ENCODE measurements around the gene LRP1B. TPM values are rescaled to one million over a fixed set of nuclear protein-coding genes. Genes with fewer than 3 reads are reported as not detected.
"Not testable (repeated sequence)": the region's sequence is repeated elsewhere in the genome, so short reads cannot be mapped to it uniquely, and the experiment has no call there.

LRP1B gene
- polyA plus RNA-seq, 3 donors: 0.77 to 1.1 (median 1.1) TPM

- DNase-seq (ENCODE audit: extremely low read depth in 1 of 11, low read depth in 9 of 11, low spot score in 4 of 11): no peak
These were observed 935.7 kb downstream of the LRP1B start for GRCh38 chr2:141195087-141195486.

DNA sequence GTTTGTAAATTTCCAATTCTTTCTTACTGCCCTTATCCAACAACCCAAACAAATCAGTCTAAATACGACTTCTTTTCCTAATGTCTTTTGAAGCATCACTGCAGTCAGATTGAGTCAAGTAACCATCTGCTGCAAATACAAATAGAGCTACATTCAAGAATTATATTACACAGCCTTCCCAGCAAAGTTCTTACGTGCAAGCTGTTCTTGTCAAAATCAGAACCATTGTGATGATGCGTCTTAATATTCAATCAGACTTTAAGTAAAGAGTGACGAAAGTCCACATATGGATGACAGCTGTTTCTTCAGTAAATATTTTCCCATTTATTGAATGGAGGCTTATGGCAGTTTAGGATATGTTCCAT lies 943.8 kb downstream of the LRP1B start:
- no peak for DNase-seq (ENCODE audit: extremely low read depth in 1 of 11, low read depth in 9 of 11, low spot score in 4 of 11)

DNA sequence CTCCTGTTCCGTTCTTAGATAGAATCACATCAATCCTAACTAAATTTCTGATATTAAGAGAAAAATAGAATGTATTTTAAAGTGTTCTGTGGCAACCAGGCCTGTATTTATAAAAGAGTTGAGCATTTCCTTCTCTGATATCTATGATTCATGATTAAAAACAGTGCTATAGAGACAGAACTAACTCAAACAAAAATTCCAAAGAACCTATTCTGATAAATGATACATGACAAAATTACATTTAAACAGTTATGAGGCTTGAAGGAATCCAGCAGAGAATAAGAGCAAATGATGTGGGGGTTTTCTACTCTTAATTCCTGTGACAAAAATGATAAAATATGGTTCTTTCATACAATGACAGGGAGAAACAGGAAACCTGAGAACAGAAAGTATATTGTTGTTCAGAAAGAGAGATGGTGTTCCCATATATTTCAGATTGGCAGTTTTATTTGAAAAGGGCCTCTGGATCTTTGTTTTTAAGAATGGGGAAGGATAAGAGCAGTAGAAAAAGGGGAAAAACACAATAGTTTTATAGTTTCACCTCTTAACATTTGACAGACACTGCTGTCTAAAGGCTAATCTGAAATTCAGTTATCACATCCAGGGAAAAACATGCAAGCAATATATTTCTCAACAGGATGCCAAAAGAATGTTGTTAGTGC lies 944.3 kb downstream of the LRP1B start:
- DNase-seq (ENCODE audit: extremely low read depth in 1 of 11, low read depth in 9 of 11, low spot score in 4 of 11): no peak

GRCh38 chr2:141182246-141182645 lies 948.6 kb downstream of the LRP1B start:
- DNase-seq (ENCODE audit: extremely low read depth in 1 of 11, low read depth in 9 of 11, low spot score in 4 of 11): no peak

GRCh38 chr2:141169117-141169516 lies 961.7 kb downstream of the LRP1B start:
- DNase-seq (ENCODE audit: extremely low read depth in 1 of 11, low read depth in 9 of 11, low spot score in 4 of 11): not testable (repeated sequence)

DNA sequence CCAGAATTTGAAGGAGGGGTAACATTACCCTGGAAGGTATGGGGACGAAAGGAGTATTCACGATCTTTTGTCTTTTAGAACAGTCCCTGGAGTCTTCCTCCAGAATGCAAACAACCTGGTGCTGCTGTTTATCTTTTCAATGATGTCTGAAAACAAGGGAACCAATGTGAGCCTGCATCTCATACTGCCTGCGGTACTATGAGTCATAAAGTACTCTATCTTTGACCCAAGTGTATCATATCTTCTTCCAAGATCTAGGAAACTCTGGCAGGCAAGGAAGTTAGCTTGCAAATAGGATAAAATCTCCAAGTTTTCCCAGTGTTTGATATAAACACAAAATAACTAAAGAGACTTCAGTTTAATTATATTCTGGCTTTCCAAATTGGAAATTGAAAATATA lies 968.5 kb downstream of the LRP1B start:
- DNase-seq (ENCODE audit: extremely low read depth in 1 of 11, low read depth in 9 of 11, low spot score in 4 of 11): no peak

DNA sequence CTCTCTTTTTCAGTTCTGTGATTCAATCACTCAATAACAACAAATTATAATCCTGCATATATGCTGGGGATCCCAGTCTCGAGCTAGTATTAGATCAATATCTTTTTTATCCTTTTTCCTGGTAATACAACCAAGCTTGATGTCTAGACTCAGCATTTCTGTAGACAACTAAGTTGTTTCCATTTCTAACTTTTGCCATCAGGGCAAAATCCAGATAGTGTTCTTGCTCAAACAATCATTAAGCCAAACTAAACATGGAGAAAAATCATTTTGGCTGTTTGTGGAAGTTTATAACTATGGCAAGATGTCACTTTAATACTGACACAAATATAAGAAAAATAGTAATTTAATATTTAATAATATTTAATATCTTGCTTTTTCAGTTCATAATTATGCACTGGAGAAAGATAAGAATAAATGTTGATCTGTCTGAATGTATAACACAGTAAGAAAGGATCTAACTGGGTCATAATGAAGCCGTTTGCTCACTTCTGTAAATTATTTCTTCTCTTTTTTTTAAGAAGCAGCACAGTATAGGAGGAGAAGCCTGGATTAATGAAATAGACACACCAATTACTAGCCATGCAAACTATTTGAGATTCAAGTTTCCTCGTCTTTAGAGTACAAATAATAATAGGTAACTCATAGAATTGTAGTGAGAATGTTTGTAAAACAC lies 979.1 kb downstream of the LRP1B start:
- no peak for DNase-seq (ENCODE audit: extremely low read depth in 1 of 11, low read depth in 9 of 11, low spot score in 4 of 11)

- no peak for DNase-seq (ENCODE audit: extremely low read depth in 1 of 11, low read depth in 9 of 11, low spot score in 4 of 11)
These were observed 988.8 kb downstream of the LRP1B start for GRCh38 chr2:141142025-141142424.

DNA sequence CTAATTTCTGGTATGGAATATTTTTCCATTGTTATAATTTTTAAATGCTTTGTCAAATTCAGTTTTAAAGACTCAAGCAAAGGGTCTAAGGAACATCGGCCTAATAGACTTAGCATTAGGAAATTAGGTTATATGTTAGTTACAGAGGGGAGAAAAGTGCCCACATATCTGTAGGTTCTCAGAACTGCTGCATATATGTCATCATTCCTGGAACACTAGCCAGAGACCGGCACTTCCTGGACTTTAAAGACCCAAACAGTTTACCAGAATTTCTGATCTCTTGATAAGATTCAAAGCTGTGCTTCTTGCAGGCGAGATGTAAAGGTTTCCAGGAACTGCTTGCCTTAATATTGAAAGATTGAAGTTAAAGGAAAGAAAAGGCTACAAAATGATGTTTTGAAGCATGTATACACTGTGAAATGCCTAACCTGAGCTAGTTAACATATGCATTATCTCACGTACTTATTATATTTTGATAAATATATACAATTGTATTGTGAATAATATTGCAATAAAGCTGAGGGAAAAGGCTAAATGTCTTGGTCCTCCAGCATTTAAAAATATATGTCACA lies 993.6 kb downstream of the LRP1B start:
- no peak for DNase-seq (ENCODE audit: extremely low read depth in 1 of 11, low read depth in 9 of 11, low spot score in 4 of 11)

DNA sequence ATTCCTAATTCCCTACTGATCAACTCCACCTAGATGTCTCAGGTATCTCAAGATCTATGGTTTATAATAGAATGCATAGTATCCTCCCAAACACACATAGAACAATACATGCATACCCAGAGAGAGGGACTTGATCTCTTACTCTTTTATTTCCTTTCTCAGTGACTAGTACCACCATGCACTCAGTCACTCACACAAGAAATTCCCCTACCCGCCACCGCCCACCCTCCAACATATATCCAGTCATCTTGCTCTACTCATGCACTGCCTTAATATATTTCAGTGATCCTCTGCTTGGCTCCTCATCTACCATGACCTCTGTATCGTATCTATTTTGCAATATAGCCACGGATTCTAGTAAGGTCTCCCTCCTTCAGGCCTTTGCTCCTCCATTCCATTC lies 996.9 kb downstream of the LRP1B start:
- DNase-seq (ENCODE audit: extremely low read depth in 1 of 11, low read depth in 9 of 11, low spot score in 4 of 11): no peak

DNA sequence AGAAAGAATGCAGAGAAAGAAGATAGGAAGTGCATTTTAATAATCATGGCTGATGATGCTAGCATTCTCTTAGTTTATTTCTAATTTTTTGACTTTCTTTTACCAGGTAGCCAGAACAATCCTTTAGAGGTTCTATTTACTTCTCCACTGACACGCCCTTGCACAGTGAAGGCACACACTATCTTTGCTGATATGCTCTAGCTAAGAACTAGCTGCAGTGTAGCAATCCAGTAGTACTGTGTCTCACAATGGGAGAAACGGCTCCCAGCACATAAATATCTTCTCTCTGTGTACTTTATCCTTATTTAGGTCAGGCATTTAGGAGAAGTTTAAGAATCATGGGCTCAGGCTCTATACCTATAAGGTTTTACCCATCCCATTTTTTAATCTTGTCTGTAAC lies 1005.4 kb downstream of the LRP1B start:
- no peak for DNase-seq (ENCODE audit: extremely low read depth in 1 of 11, low read depth in 9 of 11, low spot score in 4 of 11)

- no peak for DNase-seq (ENCODE audit: extremely low read depth in 1 of 11, low read depth in 9 of 11, low spot score in 4 of 11)
These were observed 1012.0 kb downstream of the LRP1B start for GRCh38 chr2:141118836-141119235.

GRCh38 chr2:141113301-141113700 lies 1017.5 kb downstream of the LRP1B start:
- DNase-seq (ENCODE audit: extremely low read depth in 1 of 11, low read depth in 9 of 11, low spot score in 4 of 11): no peak

DNA sequence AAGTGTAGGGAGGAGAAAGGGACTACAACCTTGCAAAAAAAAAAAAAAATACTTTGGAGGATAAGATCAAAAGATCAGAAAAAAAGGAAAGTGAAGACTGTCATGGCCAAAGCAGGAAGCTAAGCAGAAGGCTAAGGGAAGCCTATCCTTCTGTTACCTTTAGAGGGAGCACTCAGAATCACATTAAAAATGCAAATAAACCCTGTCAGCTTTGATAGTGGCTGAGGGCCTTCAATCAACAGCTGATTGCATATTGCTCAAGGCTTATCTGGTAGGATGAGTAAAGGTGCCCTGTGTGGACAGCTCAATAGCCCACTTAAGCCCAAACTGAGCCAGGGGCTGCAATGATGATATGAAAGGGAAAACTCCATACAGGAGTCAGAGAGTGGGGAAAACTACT lies 1021.2 kb downstream of the LRP1B start:
- DNase-seq (ENCODE audit: extremely low read depth in 1 of 11, low read depth in 9 of 11, low spot score in 4 of 11): no peak

- DNase-seq (ENCODE audit: extremely low read depth in 1 of 11, low read depth in 9 of 11, low spot score in 4 of 11): no peak
These were observed 1025.1 kb downstream of the LRP1B start for GRCh38 chr2:141105763-141106162.

DNA sequence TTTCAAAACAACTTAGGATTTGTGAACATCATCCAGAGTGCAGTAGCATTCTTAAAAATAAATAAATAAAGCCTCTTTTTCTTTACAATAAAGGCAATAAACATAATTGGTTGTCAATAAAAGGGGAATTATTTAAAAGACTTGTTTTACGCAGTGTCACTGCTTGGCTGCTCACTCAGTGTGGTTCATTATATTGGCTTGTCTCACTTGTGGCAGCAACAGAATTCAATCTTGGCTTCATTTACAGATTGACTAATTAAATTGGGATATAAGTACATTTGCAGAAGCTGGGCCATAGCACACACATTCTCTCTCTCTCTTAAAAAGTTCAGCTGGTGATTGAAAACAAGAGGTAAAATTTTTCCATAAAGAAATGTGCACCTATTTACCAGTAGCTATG lies 1027.6 kb downstream of the LRP1B start:
- DNase-seq (ENCODE audit: extremely low read depth in 1 of 11, low read depth in 9 of 11, low spot score in 4 of 11): no peak

- DNase-seq (ENCODE audit: extremely low read depth in 1 of 11, low read depth in 9 of 11, low spot score in 4 of 11): no peak
These were observed 1051.6 kb downstream of the LRP1B start for GRCh38 chr2:141079231-141079630.

- no peak for DNase-seq (ENCODE audit: extremely low read depth in 1 of 11, low read depth in 9 of 11, low spot score in 4 of 11)
These were observed 1055.1 kb downstream of the LRP1B start for GRCh38 chr2:141075753-141076152.

- DNase-seq (ENCODE audit: extremely low read depth in 1 of 11, low read depth in 9 of 11, low spot score in 4 of 11): no peak
These were observed 1062.6 kb downstream of the LRP1B start for GRCh38 chr2:141068053-141068682.

DNA sequence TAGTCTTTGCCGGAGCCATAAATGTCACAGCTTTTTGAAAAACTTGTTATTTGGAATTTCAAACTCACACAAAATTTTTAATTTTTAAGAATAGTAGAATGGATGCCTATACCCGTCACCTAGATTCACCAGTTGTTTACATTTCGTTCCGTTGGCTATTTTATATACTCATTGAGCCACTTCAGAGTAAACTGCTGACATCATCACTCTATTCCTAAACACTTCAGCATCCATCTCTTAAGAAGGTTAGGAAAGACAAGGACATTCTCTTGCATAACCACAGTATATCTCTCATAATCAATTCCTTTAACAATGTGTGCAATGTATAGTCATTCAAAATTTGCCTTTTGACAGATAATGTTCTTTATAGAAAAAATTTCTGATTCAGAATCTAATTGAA lies 1065.8 kb downstream of the LRP1B start:
- DNase-seq (ENCODE audit: extremely low read depth in 1 of 11, low read depth in 9 of 11, low spot score in 4 of 11): no peak
